Endodermal cell (in vitro differentiated cells): ENCODE measurements around the gene MRPS12. TPM values are rescaled to one million over a fixed set of nuclear protein-coding genes. Genes with fewer than 3 reads are reported as not detected.

Source experiments
- DNase-seq: peaks from one replicate; pipeline ENCODE4 v3.0.0-alpha.2; 2017
- H3K27ac ChIP-seq: 2 replicates; pipeline ENCODE4 v1.5.1; 2013; ENCODE audit warnings: mild to moderate bottlenecking, low read depth, low read length, moderate library complexity
- H3K27me3 ChIP-seq: 2 replicates; pipeline ENCODE4 v1.6.1; 2013; ENCODE audit warnings: mild to moderate bottlenecking, low read length, moderate library complexity; ENCODE audit not compliant: insufficient read depth, control insufficient read depth, poor library complexity, severe bottlenecking
- H3K36me3 ChIP-seq: 2 replicates; pipeline ENCODE4 v1.7.0; 2013; ENCODE audit warnings: mild to moderate bottlenecking, low read length, moderate library complexity; ENCODE audit not compliant: control insufficient read depth, insufficient read depth
- H3K4me1 ChIP-seq: one replicate; pipeline ENCODE4 v1.7.0; 2013; ENCODE audit warnings: low read length; ENCODE audit not compliant: control insufficient read depth, insufficient read depth
- H3K4me3 ChIP-seq: 2 replicates; pipeline ENCODE4 v1.5.1; 2013; ENCODE audit warnings: mild to moderate bottlenecking, low read length, moderate library complexity
- H3K9ac ChIP-seq: 2 replicates; pipeline ENCODE4 v1.6.1; 2013; ENCODE audit warnings: mild to moderate bottlenecking, low read length, moderate library complexity; ENCODE audit not compliant: poor library complexity, severe bottlenecking; ENCODE audit errors: extremely low read depth
- H3K9me3 ChIP-seq: 2 replicates; pipeline ENCODE4 v1.6.1; 2013; ENCODE audit warnings: mild to moderate bottlenecking, low read length, moderate library complexity; ENCODE audit not compliant: control insufficient read depth
- H3K27ac Mint-ChIP-seq: 2 replicates; pipeline ENCODE4 v1.8.0; 2020; ENCODE audit warnings: mixed read lengths
- H3K27me3 Mint-ChIP-seq: 2 replicates; pipeline ENCODE4 v1.8.0; 2021; ENCODE audit warnings: mild to moderate bottlenecking, mixed read lengths; ENCODE audit not compliant: insufficient read depth
- H3K36me3 Mint-ChIP-seq: 2 replicates; pipeline ENCODE4 v1.8.0; 2020; ENCODE audit warnings: low read depth, mixed read lengths
- H3K4me1 Mint-ChIP-seq: 2 replicates; pipeline ENCODE4 v1.8.0; 2020; ENCODE audit warnings: mixed read lengths
- H3K4me3 Mint-ChIP-seq: 2 replicates; pipeline ENCODE4 v1.8.0; 2020; ENCODE audit warnings: mild to moderate bottlenecking, moderate library complexity, mixed read lengths
- H3K9me3 Mint-ChIP-seq: 2 replicates; pipeline ENCODE4 v1.8.0; 2020; ENCODE audit warnings: mild to moderate bottlenecking, mixed read lengths
- WGBS, 2 experiments: methylation state at CpG; one replicate each; pipeline versions ENCODE4 v1.1.5 to v1.1.7; 2013; ENCODE audit warnings: missing lambda C conversion rate in 2 of 2, mixed read lengths in 1 of 2; ENCODE audit not compliant: insufficient coverage in 1 of 2, insufficient read length in 1 of 2; 5-methylcytosine and 5-hydroxymethylcytosine counted together
- total RNA-seq, 2 donors: library from RNA; stranded (reverse); fragmentation: NEBNext Ultra II Directional in 1 of 2; extraction: Animal tissue kit (Norgen Biotek cat#: 25700) in 1 of 2; gene quantifications; 2 replicates in 1 of 2; 3 replicates in 1 of 2; pipeline ENCODE4 v1.2.1, GENCODE V29; 2021
- TF ChIP-seq, protein P1 (sequence below): fragments of 200-600 bp; sonication (generic); conservative IDR thresholded peaks from 2 replicates; pipeline ENCODE4 v1.5.0; 2021; ENCODE audit warnings: antibody characterized with exemption, mild to moderate bottlenecking

MRPS12 gene
- total RNA-seq, 2 donors from 2014 or later, result 37.5 to 38.3 TPM

DNA sequence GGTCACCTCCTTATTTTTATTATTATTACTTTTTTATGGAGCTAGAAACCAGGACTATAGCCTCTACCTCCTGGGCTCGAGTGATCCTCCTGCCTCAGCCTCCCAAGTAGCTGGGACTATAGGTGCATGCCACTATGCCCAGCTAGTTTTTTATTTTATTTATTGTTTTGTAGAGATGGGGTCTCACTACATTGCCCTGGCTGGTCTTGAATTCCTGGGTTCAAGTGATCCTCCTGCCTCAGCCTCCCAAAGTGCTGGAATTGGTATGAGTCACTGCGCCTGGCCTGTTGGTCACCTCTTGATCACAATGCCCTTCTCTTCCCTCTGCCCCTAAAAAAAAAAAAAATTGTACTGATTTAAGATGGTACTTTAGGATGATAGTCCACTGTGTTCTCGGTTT, 20.4 kb downstream of the MRPS12 start:
- no peak overlapping the region for H3K27ac ChIP-seq
- no peaks in the 10 kb centered on the region for H3K9me3 ChIP-seq
- Mint-ChIP-seq H3K27me3 (peaks cover 25% of the 10 kb centered on the region), H3K4me3 (no peak overlapping the region), H3K36me3 (peaks cover 32% of the 10 kb centered on the region), H3K27ac (no peak overlapping the region), H3K9me3 (peaks cover 6% of the 10 kb centered on the region), H3K4me1 (peaks cover 12% of the 10 kb centered on the region)
- TF ChIP-seq, protein P1, sequence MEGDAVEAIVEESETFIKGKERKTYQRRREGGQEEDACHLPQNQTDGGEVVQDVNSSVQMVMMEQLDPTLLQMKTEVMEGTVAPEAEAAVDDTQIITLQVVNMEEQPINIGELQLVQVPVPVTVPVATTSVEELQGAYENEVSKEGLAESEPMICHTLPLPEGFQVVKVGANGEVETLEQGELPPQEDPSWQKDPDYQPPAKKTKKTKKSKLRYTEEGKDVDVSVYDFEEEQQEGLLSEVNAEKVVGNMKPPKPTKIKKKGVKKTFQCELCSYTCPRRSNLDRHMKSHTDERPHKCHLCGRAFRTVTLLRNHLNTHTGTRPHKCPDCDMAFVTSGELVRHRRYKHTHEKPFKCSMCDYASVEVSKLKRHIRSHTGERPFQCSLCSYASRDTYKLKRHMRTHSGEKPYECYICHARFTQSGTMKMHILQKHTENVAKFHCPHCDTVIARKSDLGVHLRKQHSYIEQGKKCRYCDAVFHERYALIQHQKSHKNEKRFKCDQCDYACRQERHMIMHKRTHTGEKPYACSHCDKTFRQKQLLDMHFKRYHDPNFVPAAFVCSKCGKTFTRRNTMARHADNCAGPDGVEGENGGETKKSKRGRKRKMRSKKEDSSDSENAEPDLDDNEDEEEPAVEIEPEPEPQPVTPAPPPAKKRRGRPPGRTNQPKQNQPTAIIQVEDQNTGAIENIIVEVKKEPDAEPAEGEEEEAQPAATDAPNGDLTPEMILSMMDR, result no peak
- no peak overlapping the region for H3K9ac ChIP-seq
- no peaks in the 10 kb centered on the region for H3K27me3 ChIP-seq
- no peaks in the 10 kb centered on the region for H3K4me1 ChIP-seq
- no peak for DNase-seq
- 93 to 100% methylated on average over 2 to 3 of the region's 3 CpGs for WGBS, 2 experiments
- peaks cover 9% of the 10 kb centered on the region for H3K36me3 ChIP-seq
- H3K4me3 ChIP-seq, result no peak overlapping the region

DNA sequence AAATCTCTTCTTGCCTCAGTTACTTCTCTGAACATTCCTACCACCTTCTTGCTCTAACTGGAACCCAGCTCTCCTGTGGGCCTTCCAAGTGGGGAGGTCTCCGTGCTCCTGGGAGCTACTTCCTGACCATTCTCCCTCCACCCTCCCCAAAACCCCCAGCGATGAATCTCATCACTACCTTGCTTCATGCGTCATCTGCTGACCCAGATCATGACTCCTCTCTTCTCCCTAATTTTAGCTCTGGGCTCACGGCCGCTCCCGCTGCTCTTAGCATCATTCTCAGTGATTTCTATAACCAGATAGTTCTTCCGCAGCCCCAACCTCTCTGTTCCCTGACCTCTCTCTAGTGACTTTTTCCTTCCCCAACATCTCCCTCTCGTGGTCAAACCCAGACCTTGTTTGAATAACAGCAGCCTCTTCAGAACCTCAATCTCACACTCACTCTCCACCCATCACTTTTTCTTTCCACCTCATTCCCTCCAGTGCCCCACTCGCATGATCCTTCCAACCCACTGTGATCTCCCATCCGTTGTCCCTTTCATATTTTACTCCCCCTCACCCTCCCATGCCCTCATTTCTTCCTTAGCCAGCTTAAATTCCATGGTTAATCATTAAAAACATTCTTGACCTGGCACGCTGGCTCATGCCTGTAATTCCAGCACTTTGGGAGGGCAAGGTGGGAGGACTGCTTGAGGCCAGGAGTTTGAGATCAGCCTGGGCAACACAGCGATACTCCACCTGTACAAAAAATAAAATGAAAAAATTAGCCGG, 21.8 kb downstream of the MRPS12 start:
- peaks cover 25% of the 10 kb centered on the region for H3K27me3 Mint-ChIP-seq
- peaks cover 9% of the 10 kb centered on the region for H3K9me3 Mint-ChIP-seq
- H3K4me3 ChIP-seq, result no peak overlapping the region
- no peaks in the 10 kb centered on the region for H3K4me1 ChIP-seq
- H3K27me3 ChIP-seq, result no peaks in the 10 kb centered on the region
- no peak overlapping the region for H3K27ac Mint-ChIP-seq
- TF ChIP-seq, protein P1, result peak; percentile 78
- H3K9me3 ChIP-seq, result peaks cover 1% of the 10 kb centered on the region
- peaks cover 12% of the 10 kb centered on the region for H3K4me1 Mint-ChIP-seq
- H3K36me3 ChIP-seq, result peaks cover 4% of the 10 kb centered on the region
- H3K9ac ChIP-seq, result no peak overlapping the region
- no peak overlapping the region for H3K27ac ChIP-seq
- peaks cover 29% of the 10 kb centered on the region for H3K36me3 Mint-ChIP-seq
- 79 to 82% methylated on average over 12 to 13 of the region's 13 CpGs for WGBS, 2 experiments
- DNase-seq, result peak; percentile 81
- no peak overlapping the region for H3K4me3 Mint-ChIP-seq

DNA sequence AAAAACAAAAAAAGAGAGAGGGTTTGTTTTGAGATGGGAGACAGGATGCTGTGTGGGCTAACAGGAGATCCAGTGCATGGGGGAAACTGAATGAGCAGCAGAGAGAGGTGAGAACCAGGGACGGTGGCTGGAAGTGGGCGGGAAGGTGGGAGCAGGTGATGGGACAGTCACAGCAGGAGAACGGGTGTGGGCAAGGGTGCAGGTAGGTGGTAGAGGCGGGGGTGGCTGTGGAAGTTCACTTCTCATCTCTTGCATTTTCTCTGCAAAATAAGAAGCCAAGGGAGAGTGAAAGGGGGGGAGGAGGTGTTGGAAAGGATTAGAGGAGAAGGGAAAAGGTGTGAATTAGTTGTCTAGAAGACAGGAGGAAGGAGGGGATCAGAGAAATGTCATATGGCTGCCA, 22.9 kb downstream of the MRPS12 start:
- Histone ChIP-seq H3K36me3 (peaks cover 4% of the 10 kb centered on the region), H3K27me3 (no peaks in the 10 kb centered on the region), H3K4me3 (no peak overlapping the region), H3K27ac (no peak overlapping the region), H3K9me3 (peaks cover 12% of the 10 kb centered on the region), H3K4me1 (no peaks in the 10 kb centered on the region), H3K9ac (no peak overlapping the region)
- peaks cover 12% of the 10 kb centered on the region for H3K4me1 Mint-ChIP-seq
- DNase-seq, result peak; percentile 77
- H3K4me3 Mint-ChIP-seq, result no peak overlapping the region
- H3K36me3 Mint-ChIP-seq, result peaks cover 33% of the 10 kb centered on the region
- TF ChIP-seq, protein P1, result no peak
- H3K27ac Mint-ChIP-seq, result no peak overlapping the region
- H3K27me3 Mint-ChIP-seq, result peaks cover 25% of the 10 kb centered on the region
- peaks cover 16% of the 10 kb centered on the region for H3K9me3 Mint-ChIP-seq
- WGBS, 2 experiments, result 54% methylated on average over 3 to 4 of the region's 4 CpGs
